Measurements from ENCODE around the gene NCOA4.
"Not testable (repeated sequence)": the region's sequence is repeated elsewhere in the genome, so short reads cannot be mapped to it uniquely, and the experiment has no call there.

The NCOA4 gene

DNA sequence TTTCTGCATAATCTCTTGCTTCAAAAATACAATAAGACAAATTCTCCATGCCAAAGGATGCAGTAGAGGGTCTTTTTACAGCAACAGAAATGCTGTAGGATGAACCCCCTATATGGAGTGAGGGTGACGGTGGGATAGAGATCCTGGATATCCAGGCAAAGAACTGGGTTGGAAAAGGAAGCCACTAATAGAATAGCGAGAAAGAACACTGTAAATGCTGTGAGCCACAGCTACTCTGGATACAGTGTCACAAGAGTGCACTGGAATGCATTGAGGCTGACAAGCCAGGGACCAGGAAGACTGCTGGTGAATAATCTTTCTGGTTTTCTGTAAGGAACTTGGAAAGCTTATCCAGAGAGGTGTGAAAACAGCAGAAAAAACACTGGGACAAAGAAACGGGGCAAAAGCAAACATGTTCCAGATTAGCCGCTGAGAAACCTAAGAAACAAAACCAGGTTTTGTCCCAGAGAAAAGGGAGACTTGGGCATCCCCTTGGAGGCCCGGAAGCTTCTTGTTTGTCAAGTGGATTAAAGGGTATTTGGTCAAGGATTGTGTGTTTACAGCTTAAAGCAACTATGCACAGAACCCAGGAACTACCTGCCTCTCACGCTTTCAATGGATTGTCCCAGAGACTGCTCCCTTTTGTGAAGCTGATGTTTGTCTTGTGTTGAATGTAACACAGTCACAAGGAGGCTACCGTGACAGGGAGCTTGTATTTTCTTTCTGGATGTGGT lies 21.8 kb upstream of the NCOA4 start:
- DNase-seq (ENCODE audit: low spot score) = no peak

DNA sequence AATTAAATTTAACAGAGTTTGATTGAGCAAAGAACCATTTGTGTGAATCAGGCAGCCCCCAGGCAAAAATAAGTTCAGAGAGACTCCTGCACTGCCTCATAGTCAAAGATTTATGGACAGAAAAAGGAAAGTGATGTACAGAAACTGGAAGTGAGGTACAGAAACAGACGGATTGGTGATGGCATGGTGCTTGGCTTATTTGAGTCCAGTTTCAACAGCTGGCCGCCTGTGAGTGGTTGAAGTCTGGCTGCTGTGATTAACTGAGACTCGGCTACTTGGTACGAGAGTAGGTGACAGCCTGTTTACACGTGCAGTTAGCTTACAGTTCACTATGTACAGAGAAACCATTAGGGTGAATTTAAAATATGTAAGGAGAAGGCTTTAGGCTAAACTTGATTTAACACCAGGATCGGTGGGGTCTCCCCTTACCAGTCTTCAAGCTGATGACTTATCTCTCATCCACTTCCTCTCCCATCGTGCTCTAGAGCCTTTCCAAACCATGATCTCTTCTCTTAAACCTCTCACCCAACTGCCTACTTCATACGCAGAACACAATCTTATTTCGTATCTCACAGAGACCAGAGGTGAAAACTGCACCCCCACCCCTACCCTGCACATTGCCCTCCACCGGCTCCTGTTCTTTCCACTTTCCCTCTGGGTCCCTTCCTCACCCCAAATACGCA lies 20.7 kb upstream of the NCOA4 start:
- DNase-seq (ENCODE audit: low spot score) = no peak

DNA sequence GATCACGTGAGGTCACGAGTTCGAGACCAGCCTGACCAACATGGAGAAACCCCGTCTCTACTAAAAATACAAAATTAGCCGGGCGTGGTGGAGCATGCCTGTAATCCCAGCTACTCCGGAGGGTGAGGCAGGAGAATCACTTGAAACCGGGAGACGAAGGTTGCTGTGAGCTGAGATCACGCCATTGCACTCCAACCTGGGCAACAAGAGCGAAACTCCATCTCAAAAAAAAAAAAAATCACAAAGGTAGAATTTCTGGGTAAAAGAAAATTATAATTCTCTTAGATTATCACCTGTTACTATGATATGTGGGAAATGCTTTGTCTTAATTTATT lies 19.0 kb upstream of the NCOA4 start:
- DNase-seq (ENCODE audit: low spot score) = not testable (repeated sequence)

DNA sequence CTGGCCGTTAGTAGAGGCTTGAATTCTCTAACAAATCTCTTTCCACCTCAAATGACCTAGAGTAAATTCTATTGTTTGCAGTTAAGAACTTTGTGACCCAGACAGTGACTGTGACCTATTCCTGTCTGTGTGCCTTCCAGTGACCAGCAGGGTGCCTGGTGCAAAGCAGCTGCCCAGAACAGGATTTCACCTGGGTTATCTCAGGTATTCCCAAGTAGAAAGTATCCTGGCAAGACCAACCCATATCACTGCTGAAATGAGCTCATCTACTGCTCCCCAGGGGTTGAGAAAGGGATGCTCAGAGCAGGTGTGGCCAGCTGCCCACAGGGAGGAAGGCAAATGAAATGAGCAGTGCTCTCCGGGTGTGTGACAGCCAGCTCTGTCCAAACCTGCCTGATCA lies 17.7 kb upstream of the NCOA4 start:
- DNase-seq (ENCODE audit: low spot score) = no peak

DNA sequence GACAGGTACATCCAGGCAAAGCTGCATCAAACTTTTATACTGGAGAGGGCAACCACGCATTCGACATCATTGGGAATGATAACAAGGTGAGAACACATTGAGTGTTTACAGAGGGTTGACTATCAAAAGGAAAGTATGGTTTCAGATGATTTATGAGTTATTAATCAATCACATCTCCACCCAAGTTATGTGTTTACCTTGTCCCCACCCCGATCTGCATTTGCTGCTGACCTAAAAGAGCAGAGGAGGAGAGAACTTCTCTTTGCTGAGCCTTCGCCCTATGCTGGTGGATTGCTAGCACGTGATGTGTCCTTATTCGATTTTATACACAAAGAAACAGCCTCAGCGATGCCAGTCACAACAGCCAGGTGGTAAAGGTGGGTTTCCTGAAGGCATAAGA lies 15.8 kb upstream of the NCOA4 start, which contains the start of gene MSMB:
Gene MSMB, minus strand, starts transcription at position 9 of the 400 bp plus-strand sequence. CDS start 32 bp downstream, outside the sequence.
- DNase-seq (ENCODE audit: low spot score) = no peak

DNA sequence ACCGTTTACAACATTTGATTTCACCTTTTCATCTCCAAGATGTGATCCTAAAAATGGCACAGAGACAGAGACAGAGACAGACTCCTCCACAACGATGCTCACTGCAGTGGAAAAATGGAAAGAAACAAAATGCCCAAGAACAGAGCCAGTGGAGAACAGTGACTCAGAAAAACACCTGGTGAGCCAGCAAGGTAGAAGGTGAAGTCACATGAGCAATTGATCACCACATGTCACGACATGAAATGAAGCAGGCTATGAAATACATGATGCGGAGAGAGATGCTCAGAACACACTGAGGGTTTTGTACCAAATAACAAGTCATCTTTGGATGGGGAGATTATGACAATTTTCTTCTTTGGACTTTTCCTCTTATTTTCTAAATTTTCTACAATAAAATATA lies 12.1 kb upstream of the NCOA4 start:
- DNase-seq (ENCODE audit: low spot score) = no peak

DNA sequence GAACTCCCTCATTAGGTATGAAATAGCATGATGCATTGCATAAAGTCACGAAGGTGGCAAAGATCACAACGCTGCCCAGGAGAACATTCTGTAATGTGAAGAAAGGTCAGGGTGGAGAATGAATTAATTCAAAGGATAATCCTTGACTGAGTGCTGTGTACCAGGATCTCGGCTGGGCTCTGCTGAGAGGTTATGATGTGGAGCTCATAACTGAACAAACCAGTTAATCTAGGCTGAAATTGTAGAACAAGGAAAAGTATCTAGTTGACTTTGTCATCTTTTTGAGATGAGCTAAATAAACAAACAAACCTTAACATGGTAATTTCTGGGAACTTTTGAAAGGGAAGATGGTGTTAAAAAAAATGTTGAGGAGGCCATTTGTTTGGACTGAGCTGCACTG lies 9.6 kb upstream of the NCOA4 start:
- DNase-seq (ENCODE audit: low spot score) = no peak

DNA sequence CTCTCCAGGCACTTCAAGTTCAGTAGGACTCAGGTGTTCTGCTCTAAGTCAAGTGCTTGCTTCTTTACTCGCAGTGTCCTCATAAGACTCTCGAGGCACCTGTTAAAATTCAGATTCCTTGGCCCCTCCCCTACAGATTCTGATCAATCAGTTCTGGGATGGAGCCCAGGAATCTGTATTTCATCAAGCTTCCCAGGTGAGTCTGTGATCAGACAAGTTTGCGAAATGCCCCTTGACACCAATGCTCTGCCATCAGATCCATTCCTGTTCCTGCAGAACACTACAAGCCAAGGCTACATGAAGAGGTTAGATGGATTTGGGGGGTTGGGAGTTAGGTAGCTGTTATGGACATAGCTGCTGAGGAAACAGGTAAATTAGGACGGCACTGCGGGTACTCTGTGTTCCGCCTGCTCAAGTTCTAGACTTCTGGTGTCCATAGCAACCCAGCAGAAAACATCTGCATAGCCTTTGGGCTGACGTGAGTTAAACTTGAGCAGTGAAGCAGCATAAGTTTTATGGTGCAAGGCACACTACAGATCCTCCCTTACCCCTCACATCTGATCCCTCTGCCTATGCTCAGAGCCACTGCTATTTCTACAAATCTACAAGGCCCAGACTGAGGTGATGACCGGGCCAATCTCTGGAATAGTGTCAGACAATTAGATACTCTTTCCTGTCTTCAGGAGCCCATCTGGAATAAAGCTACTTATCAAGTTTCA lies 6.8 kb upstream of the NCOA4 start:
- no peak for DNase-seq (ENCODE audit: low spot score)

DNA sequence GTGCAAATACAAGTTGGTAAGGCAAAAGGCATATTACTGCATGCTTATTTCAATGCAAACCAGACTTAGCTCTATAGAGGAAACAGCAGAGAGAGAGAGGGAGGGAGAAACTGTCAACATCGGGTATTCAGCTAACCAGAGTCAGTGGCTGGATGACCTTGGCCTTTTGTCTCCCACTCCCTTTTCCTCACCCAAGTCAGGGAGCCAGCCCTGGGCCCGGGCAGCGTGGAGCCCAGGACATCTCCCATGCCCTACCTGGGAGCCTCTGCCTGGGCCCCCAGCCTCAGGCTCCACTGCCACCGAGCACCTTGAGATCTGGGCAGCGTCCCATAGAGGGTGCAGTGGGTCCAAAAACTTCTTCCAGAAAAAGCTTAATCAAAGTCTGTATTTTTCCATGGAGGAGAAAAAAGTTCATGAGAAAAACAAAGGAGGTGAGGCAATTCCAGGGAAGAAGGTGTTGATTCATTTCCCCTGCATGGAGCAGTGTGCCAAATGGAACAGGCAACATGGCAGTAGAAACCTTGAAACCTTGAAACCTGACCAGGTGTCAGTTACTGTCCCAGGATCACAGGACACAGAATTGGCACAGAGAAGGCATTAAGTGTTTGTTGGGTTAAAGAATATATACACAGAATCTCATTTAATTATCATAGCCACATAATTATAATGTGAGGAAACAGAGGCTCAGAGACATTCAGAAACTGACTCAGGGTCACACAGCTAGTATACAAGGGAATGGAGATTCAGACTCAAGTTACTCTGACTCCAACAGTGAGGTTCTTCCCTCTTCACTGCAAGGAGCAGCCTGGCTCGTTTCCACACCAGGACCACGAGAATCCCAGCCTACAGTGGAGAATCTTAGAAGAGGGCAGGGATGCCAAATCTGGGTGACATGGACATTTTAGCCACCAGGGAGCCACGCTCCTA lies 5.8 kb upstream of the NCOA4 start:
- DNase-seq (ENCODE audit: low spot score) = no peak

DNA sequence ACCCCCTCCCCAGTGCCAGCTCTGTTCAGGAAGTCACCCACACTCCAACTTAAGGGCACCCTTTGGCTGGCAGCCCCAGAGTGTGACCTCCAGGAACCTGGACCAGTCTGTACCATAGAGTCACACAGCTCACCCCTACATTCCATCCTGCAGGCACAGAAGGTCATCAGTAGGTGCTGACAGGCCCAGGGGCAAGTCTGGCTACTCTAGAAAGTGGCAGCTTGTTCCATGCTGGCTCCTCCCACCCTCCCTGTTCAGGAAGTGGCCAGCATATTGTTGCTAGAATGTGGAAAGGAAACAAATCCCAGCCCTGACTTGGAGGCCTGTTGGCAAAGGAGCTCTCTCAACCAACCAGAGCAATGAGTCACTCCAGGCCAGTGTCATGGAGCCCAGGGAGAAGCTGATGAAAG lies 3.2 kb upstream of the NCOA4 start:
- no peak for DNase-seq (ENCODE audit: low spot score)

DNA sequence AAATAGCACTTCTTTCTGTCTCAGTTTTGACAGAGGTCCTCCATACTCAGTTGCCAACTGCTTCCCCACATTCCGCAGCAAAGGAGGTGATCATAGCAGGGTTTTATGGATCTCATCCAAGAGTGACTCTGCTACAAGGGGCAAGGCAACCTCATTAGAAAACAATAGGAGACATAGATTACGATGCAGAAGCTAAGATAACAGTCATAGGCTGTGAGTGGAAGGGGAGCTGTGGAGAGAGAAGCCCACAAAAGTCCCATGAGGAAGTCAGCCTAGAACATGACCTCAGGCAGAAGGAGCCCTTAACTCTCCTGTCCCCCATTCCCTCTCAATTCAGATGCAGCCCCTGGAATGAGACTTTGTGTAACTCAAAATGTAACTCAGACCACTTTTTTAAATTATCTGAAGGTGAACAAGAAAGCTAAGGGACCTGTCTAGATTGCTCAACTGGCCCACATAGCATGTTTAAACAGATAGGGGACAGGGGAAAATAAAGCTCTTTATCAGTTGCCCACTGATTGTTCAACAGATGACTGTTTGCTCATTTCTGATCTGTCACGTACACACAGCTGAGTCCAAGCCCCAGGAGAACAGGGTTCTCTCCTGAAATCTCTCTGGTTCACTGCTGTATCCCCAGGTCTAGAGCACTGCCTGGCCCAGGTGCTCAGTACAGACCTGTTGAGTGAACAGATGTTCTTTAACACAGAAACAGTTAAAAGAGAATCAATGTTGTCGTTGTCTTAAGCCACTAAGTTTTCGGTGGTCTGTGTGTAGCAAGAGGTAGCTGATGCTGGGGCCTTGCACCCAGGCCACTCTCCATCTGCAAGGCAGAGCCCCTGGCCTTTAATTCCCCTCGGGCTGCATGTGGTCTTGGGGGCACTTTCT lies 1.5 kb upstream of the NCOA4 start:
- DNase-seq (ENCODE audit: low spot score) = no peak

DNA sequence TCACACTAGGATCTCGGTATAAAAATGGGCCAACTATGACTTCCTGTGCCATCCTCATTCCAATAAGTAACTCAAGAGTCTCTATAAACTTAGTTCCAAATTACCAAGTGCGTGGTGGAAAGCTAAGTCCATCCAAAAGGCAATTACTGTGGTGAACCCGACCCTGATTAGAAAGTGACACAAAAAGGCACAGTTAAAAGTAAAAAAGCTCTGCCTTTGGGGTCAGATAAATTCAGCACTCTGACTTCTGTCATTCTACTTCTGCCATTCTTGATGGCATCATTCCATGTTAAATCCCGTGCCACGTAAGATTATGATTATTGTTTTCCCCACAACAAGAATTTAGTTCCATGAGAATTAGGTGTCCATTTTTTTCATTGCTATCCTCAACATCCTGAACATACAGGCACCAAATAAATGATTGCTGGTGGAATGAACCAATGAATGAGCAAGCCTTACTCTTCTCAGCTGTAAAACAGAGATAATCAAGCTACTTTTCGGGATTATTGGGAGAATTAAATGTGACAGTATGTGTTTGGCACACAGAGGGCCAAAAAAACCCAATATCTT lies 877 bp downstream of the NCOA4 start:
- no peak for DNase-seq (ENCODE audit: low spot score)

DNA sequence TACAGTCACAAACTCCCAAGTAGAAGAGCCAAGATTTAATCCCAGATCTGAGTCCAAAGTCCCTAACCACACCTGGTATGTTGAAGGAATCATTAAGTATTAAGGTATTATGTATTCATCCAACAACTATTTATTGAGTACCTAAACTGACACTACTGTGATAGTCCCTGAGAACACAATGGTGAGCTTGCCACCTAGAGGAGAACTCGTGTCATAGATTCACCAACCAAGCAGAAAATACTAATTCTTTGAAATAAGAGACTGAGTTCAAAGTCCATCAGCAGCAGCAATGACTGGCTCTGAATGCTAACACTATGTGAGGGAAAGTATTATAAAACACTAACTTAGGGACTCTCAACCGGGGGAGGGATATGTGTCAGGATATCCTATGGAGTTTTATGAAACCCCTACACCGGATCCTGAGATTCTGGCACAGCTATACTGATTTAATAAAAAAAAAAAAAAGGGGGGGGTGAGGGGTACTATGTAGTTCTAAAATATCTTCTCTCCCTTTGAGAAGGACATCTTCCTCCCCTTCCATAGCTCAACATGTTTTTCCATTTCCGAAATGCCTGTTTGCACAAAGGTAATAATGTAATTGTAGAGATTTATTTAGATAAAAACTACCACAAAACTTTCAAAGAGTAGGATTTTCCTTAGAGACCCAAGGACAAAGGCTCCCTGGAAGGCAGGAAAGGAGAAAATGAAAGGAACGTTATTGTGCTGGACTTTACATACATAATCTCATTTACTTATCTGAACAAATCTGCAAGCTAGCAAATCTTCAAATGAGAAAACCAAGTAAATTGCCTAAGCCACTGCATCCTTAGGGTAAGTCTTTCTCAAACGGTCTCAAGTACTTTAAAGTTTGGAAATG lies 1.6 kb downstream of the NCOA4 start:
- DNase-seq (ENCODE audit: low spot score) = no peak

DNA sequence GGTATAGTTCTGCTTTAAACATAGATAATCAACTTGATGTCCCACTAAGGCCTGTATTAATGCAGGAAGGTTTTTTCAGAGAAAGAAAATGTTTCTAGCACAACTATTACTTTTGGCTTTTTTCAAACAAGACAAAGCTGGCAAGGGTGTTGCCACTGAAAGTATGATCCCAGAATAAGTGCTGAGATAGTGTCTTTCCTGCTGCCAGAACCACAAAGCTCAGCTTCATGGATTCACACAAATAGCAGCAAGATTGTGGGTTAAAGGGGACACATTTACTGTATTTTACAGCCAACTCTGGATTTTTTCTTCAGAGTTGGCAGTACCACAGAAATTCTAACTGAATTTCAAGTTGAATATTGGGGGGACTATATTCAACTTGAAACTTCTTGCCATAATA lies 4.3 kb downstream of the NCOA4 start:
- no peak for DNase-seq (ENCODE audit: low spot score)

DNA sequence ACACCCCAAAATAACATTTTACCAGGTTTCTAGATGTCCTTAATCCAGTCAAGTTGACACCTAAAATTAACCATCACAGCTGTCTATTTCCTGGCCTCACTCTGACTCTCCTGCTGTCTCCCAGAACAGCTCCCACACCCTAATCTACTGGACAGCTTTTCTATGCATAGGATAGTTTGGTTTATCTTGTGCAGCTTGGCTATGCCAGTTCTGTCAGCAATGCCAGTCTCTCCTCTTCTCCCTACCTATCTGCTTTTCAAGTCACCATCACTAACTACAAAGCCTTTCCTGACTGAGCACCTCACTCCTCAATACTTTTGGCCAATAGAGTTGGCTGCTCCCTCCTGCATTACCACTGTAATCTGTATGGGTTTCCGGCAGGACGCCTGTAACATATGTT lies 5.0 kb downstream of the NCOA4 start:
- DNase-seq (ENCODE audit: low spot score) = no peak

DNA sequence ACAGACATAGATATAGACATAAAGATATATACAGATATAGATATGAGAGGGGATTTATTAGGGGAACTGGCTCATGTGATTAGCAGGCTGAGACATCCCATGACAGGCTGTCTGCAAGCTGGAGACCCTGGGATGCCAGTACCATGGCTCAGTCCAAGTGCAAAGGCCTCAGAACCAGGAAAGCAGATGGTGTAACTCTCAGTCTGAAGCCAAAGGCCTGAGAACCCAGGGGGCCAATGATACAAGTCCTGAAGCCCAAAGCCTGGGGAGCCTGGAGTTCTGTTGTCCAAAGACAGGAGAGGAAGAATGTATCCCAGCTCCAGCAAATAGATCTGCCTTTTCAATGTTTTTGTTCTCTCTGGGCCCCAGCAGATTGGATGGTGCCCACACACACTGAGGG lies 5.5 kb downstream of the NCOA4 start:
- no peak for DNase-seq (ENCODE audit: low spot score)

DNA sequence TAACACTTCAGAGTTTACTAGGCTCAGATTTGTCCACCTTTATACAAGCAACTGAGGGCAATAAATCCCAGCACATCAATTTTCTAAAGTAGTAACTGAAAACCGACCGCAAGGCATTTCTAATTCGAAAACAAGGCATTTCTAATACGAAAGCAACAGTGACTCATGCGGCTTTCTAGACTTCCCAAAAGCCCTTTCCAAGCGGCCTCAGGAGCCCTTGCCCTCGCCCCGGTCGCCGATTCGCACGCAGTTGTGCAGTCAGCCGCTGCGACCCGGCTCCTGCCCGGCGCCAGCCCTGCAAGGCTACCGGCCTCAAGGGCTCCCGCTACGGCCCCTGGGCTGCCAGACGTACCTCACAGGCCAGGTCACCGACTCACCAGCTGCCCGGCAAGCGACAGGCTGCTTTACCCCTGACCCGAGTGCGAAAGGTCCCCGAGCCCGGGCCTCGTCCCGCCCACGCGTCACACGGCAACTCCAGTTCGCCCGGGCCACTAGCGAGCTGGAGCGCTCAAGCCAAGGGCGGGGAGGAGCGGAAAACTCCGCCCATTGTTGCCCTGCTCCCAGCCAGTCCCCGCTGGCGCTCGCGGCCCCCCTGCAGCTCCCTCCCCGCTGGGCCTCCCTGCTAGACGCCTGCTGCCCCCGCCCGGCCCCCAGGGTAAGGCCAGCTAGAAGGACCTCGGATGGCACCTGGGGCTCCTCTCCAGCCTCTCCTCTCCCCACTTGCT lies 7.3 kb downstream of the NCOA4 start:
- peak; percentile 85 for DNase-seq (ENCODE audit: low spot score)

DNA sequence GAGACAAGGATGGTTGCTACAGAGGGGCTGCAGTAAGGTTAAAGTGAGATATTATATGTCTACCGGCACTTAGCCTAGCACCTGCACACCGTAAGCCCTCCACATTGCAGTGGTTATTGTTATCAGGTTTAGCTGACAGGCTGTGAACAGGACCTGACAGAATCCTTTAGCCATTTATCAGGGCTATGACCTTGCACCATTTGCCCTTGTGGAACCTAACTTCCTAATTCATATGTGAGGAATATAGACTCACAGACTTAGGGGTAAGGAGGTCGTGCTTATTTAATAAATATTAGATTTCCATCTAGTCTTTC lies 10.1 kb downstream of the NCOA4 start:
- DNase-seq (ENCODE audit: low spot score) = no peak
